Psoas muscle (tissue), 8 donors: Measurements from ENCODE around the gene NBEA. TPM values are rescaled to one million over a fixed set of nuclear protein-coding genes. Genes with fewer than 3 reads are reported as not detected.

Source experiments
- ATAC-seq, 4 donors: fragments of 200-7000 bp; cut with Tn5 transposase; one replicate each; pipeline ENCODE4 v1.9.1; 2020; ENCODE audit warnings: moderate library complexity in 3 of 4, mild to moderate bottlenecking in 2 of 4
- DNase-seq, 2 donors: peaks; one replicate each; pipeline ENCODE4 v3.0.0-alpha.2; 2020
- H3K27ac ChIP-seq: fragments of 200-600 bp; one replicate; pipeline ENCODE4 v1.8.0; 2022
- H3K27me3 ChIP-seq, 3 donors: fragments of 200-600 bp in 1 of 3; one replicate each; pipeline versions ENCODE4 v1.6.1 to v1.8.0; 2013 to 2022; ENCODE audit warnings: low read length in 2 of 3, mild to moderate bottlenecking in 2 of 3, moderate library complexity in 1 of 3; ENCODE audit not compliant: insufficient read depth in 3 of 3
- H3K36me3 ChIP-seq, 2 donors: fragments of 200-600 bp in 1 of 2; one replicate each; pipeline versions ENCODE4 v1.6.1 to v1.8.0; 2013 to 2022; ENCODE audit warnings: low read depth in 1 of 2, mild to moderate bottlenecking in 1 of 2, moderate library complexity in 1 of 2; ENCODE audit not compliant: insufficient read depth in 1 of 2
- H3K4me1 ChIP-seq: fragments of 200-600 bp; one replicate; pipeline ENCODE4 v1.8.0; 2022
- H3K4me3 ChIP-seq: fragments of 200-600 bp; one replicate; pipeline ENCODE4 v1.8.0; 2022; ENCODE audit warnings: mild to moderate bottlenecking
- H3K9me3 ChIP-seq: fragments of 200-600 bp; one replicate; pipeline ENCODE4 v1.8.0; 2022
- CTCF ChIP-seq: fragments of 200-600 bp; IDR thresholded peaks from one replicate; pipeline ENCODE4 v1.8.0; 2022; ENCODE audit warnings: antibody characterized with exemption
- WGBS, 3 donors: extraction: QIAGEN DNeasy Blood & Tissue Kit; methylation state at CpG; one replicate each; pipeline versions ENCODE4 v1.1.6 to v1.1.7; 2013; 5-methylcytosine and 5-hydroxymethylcytosine counted together
- intact Hi-C, 2 donors: fragments of 100-400 bp; cut with DNase I; formaldehyde crosslinking; loops; one replicate each; pipeline versions ENCODE4 v1.11.0 to v1.14.2; 2022
- polyA plus RNA-seq, 3 donors: library from polyadenylated mRNA; stranded (reverse); fragments of 200-250 nt; gene quantifications; one replicate each; pipeline ENCODE4 v1.2.3, GENCODE V29; 2013
- total RNA-seq, 4 donors: library from RNA; stranded (reverse); fragmentation: NEBNext Ultra II Directional in 2 of 4; extraction: Animal tissue kit (Norgen Biotek cat#: 25700) in 2 of 4; gene quantifications; one replicate each; pipeline versions ENCODE4 v1.2.1 to v1.2.4, GENCODE V29; 2021 to 2023
- donor health status: healthy with polysubstance abuse.
- donor health status: DM: no; HTN: no; CAD: no; lungs with moderate emphysema.
- donor health status: Bipolar disorder and iron deficiency.
- donor health status: healthy.
- donor health status: DM: yes; HTN: yes; CAD: no.
- donor health status: DM: no; HTN: no; CAD: no.
- donor health status: DM: no; HTN: no; CAD: no.
- donor health status: DM: yes; HTN: yes; CAD: no.

NBEA gene
- total and polyA plus RNA-seq, 7 donors = 0.99 to 5.3 (median 1.5) TPM

- H3K27me3 ChIP-seq = no peaks in the 10 kb centered on the region
- no peaks in the 10 kb centered on the region for H3K4me1 ChIP-seq
- no peak for TF ChIP-seq CTCF
- H3K4me3 ChIP-seq = no peak overlapping the region
- 71 to 74% (median 73%) methylated on average over 5 of the region's 5 CpGs for WGBS, 3 donors
- no peak overlapping the region for H3K27ac ChIP-seq
- no peaks in the 10 kb centered on the region for H3K36me3 ChIP-seq
- H3K9me3 ChIP-seq = no peaks in the 10 kb centered on the region
- ATAC-seq = no peak
- intact Hi-C loops = no loop called here
- no peak for DNase-seq
Observed at GRCh38 chr13:34935841-34936240, 6.2 kb upstream of the NBEA start.

- Histone ChIP-seq H3K27me3 (no peaks in the 10 kb centered on the region), H3K4me1 (peaks cover 15% of the 10 kb centered on the region), H3K4me3 (no peak overlapping the region), H3K36me3 (no peaks in the 10 kb centered on the region), H3K27ac (no peak overlapping the region), H3K9me3 (no peaks in the 10 kb centered on the region)
- DNase-seq = no peak
- intact Hi-C loops = loop anchor here in 1 of 2 donors (10.0 kb wide), 1 partner anchor 215 kb away; no protein-coding TSS in a partner anchor
- no peak for TF ChIP-seq CTCF
- WGBS, 3 donors = 96 to 100% (median 98%) methylated on average over 1 of the region's 1 CpG
- ATAC-seq = no peak
Observed at GRCh38 chr13:34939771-34940170, 2.3 kb upstream of the NBEA start.

- Histone ChIP-seq H3K4me1 (peaks cover 17% of the 10 kb centered on the region), H3K36me3 (no peaks in the 10 kb centered on the region), H3K27ac (peak overlapping the region; percentile 77), H3K9me3 (no peaks in the 10 kb centered on the region), H3K4me3 (peak overlapping the region; percentile 90), H3K27me3 (no peaks in the 10 kb centered on the region)
- intact Hi-C loops = loop anchor here in 1 of 2 donors (10.0 kb wide), 1 partner anchor 213 kb away; no protein-coding TSS in a partner anchor
- no peak for TF ChIP-seq CTCF
- ATAC-seq (peak; percentile 19 to 58 (median 51)), DNase-seq (no peak)
- WGBS, 3 donors = 5 to 8% (median 6%) methylated on average over 13 of the region's 13 CpGs
Observed at GRCh38 chr13:34941436-34941834, 635 bp upstream of the NBEA start.

GRCh38 chr13:34942732-34943435 lies 814 bp downstream of the NBEA start:
- peak; percentile 33 to 53 (median 50) for ATAC-seq
- Histone ChIP-seq H3K27ac (peak overlapping the region; percentile 77), H3K4me1 (peaks cover 17% of the 10 kb centered on the region), H3K9me3 (no peaks in the 10 kb centered on the region), H3K27me3 (no peaks in the 10 kb centered on the region), H3K4me3 (peak overlapping the region; percentile 90), H3K36me3 (no peaks in the 10 kb centered on the region)
- intact Hi-C loops = loop anchor here in 1 of 2 donors (10.0 kb wide), 1 partner anchor 212 kb away; no protein-coding TSS in a partner anchor
- WGBS, 3 donors = 1 to 2% (median 2%) methylated on average over 40 to 62 of the region's 62 CpGs
- TF ChIP-seq CTCF = no peak
- DNase-seq = peak; percentile 18 to 54
